Bronchial epithelial cell (primary cell): ENCODE results near the gene HOXA4. TPM values are rescaled to one million over a fixed set of nuclear protein-coding genes. Genes with fewer than 3 reads are reported as not detected.
A peak's percentile ranks its signal among the peaks of the same experiment; 100 is the strongest.

Source experiments
- DNase-seq: peaks from one replicate; pipeline ENCODE4 v3.0.0-alpha.2; 2010; ENCODE audit warnings: low read depth
- FAIRE-seq: peaks from 2 replicates; lab custom pipeline; 2011; peaks lifted over from hg19 to GRCh38; lab: Jason Lieb, UNC
- H3K27me3 ChIP-seq: 2 replicates; pipeline ENCODE4 v1.5.1; 2011; ENCODE audit warnings: low read length; ENCODE audit not compliant: control insufficient read depth, insufficient read depth
- H3K36me3 ChIP-seq: 2 replicates; pipeline ENCODE4 v1.5.1; 2011; ENCODE audit warnings: low read length; ENCODE audit not compliant: control insufficient read depth, insufficient read depth
- H3K4me3 ChIP-seq: 2 replicates; pipeline ENCODE4 v1.5.1; 2011; ENCODE audit warnings: mild to moderate bottlenecking, low read depth, low read length, control low read depth
- total RNA-seq: library from RNA; depleted of rRNA; stranded (reverse); fragments of >200 nt; gene quantifications from 2 replicates; pipeline ENCODE4 v1.2.1, GENCODE V29; 2014
- TF ChIP-seq, protein P1 (sequence below): IDR thresholded peaks from 2 replicates; pipeline ENCODE4 v1.5.1; 2011; ENCODE audit warnings: mild to moderate bottlenecking, moderate library complexity, low read length, control low read depth, inconsistent platforms; ENCODE audit not compliant: insufficient read depth, severe bottlenecking

Gene HOXA4
- total RNA-seq, 1 donor from 2014 or later: not detected

- FAIRE-seq: no peak
- TF ChIP-seq, protein P1, sequence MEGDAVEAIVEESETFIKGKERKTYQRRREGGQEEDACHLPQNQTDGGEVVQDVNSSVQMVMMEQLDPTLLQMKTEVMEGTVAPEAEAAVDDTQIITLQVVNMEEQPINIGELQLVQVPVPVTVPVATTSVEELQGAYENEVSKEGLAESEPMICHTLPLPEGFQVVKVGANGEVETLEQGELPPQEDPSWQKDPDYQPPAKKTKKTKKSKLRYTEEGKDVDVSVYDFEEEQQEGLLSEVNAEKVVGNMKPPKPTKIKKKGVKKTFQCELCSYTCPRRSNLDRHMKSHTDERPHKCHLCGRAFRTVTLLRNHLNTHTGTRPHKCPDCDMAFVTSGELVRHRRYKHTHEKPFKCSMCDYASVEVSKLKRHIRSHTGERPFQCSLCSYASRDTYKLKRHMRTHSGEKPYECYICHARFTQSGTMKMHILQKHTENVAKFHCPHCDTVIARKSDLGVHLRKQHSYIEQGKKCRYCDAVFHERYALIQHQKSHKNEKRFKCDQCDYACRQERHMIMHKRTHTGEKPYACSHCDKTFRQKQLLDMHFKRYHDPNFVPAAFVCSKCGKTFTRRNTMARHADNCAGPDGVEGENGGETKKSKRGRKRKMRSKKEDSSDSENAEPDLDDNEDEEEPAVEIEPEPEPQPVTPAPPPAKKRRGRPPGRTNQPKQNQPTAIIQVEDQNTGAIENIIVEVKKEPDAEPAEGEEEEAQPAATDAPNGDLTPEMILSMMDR: no peak
- DNase-seq: no peak
- no peaks in the 10 kb centered on the region for H3K36me3 ChIP-seq
- H3K27me3 ChIP-seq: peaks cover 92% of the 10 kb centered on the region
- H3K4me3 ChIP-seq: no peak overlapping the region
Measured at GRCh38 chr7:27155816-27156507, 25.4 kb upstream of the HOXA4 start.

DNA sequence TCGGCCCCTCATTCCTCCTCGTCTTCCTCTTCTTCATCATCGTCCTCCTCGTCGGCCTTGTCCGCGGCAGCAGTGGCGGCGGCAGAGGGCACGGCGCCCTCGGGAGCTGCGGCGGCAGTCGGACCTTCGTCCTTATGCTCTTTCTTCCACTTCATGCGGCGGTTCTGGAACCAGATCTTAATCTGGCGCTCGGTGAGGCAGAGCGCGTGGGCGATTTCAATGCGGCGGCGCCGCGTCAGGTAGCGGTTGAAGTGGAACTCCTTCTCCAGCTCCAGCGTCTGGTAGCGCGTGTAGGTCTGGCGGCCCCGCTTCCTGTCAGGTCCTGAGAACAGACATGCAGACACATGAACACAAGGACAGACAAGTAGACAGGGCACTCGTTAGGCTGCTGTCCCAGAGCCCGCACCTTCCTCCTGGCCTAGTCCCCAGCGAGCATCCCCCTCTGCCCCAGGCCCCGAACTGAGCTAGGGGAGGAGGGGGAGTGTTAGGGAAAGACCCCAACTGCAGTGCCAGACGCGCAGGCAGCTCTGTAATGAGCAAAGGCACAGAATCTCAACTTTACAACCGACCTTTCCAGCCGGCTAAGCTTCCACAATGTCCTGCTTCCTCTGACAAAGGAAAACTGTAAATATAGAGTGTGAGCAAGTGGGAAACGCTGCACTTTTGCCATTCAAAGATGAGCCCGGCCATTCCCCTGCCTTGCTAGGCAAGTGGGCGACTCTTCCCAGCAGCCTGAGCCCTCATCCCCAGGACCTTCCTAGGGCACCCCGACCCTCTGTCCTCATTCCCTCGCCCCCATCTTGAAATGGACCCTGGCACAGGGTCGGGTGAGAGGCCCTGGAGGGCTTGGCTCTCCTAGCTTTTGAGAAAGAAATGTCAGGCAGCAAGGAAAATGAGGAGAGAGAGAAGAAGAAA lies 24.6 kb upstream of the HOXA4 start:
- TF ChIP-seq, protein P1: no peak
- DNase-seq: peak; percentile 31
- FAIRE-seq: no peak
- Histone ChIP-seq H3K27me3 (peaks cover 93% of the 10 kb centered on the region), H3K4me3 (no peak overlapping the region), H3K36me3 (no peaks in the 10 kb centered on the region)

DNA sequence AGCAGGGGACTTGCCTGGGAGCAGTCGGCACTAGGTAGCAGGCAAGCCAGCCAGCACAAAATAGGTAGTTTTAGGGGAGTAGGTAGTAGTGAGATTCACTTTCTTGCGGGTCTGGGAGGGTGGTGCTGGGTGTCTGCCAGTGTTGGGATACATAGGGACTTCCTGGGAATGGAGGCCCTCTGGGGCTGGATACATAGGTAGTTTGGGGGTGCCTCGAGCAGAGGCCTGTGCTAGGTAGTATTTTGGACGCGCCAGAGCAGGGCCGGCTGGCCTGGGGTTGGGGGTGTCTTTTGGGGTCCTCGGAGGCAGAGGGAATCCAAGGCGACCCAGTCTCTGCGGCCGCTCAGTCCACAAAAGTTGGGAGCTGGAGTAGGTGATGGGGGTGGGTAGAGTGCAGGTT lies 23.8 kb upstream of the HOXA4 start:
- H3K27me3 ChIP-seq: peaks cover 91% of the 10 kb centered on the region
- H3K4me3 ChIP-seq: no peak overlapping the region
- no peak for FAIRE-seq
- TF ChIP-seq, protein P1: no peak
- DNase-seq: no peak
- H3K36me3 ChIP-seq: no peaks in the 10 kb centered on the region

- H3K4me3 ChIP-seq: no peak overlapping the region
Measured at GRCh38 chr7:27153526-27153925, 23.0 kb upstream of the HOXA4 start.

GRCh38 chr7:27152816-27153442 lies 22.4 kb upstream of the HOXA4 start:
- DNase-seq (no peak), FAIRE-seq (no peak)
- H3K36me3 ChIP-seq: no peaks in the 10 kb centered on the region
- TF ChIP-seq, protein P1: no peak
- no peak overlapping the region for H3K4me3 ChIP-seq
- peaks cover 89% of the 10 kb centered on the region for H3K27me3 ChIP-seq

More at GRCh38 chr7:27153526-27153925, 23.0 kb upstream of the HOXA4 start:
- Histone ChIP-seq H3K27me3 (peaks cover 89% of the 10 kb centered on the region), H3K36me3 (no peaks in the 10 kb centered on the region)
- no peak for FAIRE-seq
- DNase-seq: no peak
- TF ChIP-seq, protein P1: no peak
